IMR-90 (cell line): Measurements from ENCODE around the gene DOLPP1.

Experiments used
- CEBPB ChIP-seq: IDR thresholded peaks from 2 replicates; pipeline ENCODE4 v1.6.1; 2012; ENCODE audit warnings: low read depth, low read length, improper control_type of control experiment
- CHD1 ChIP-seq: IDR thresholded peaks from 2 replicates; pipeline ENCODE4 v1.6.1; 2012; ENCODE audit warnings: low read depth, low read length, improper control_type of control experiment
- MAFK ChIP-seq: IDR thresholded peaks from 2 replicates; pipeline ENCODE4 v1.6.1; 2012; ENCODE audit warnings: low read depth, low read length, improper control_type of control experiment
- MAZ ChIP-seq: IDR thresholded peaks from 2 replicates; pipeline ENCODE4 v1.6.1; 2012; ENCODE audit warnings: low read depth, mild to moderate bottlenecking, low read length, improper control_type of control experiment, moderate library complexity, borderline replicate concordance
- MXI1 ChIP-seq: IDR thresholded peaks from 2 replicates; pipeline ENCODE4 v1.6.1; 2012; ENCODE audit warnings: low read depth, mild to moderate bottlenecking, low read length, moderate library complexity, borderline replicate concordance
- NFE2L2 ChIP-seq: fragments of 150-350 bp; IDR thresholded peaks from 2 replicates; pipeline ENCODE4 v1.6.1; 2016; ENCODE audit warnings: low read depth, mild to moderate bottlenecking, low read length
- POLR2A ChIP-seq: IDR thresholded peaks from 2 replicates; pipeline ENCODE4 v1.6.1; 2012; ENCODE audit warnings: mild to moderate bottlenecking, low read depth, low read length
- RAD21 ChIP-seq: IDR thresholded peaks from 2 replicates; pipeline ENCODE4 v1.6.1; 2012; ENCODE audit warnings: low read length, improper control_type of control experiment
- RFX5 ChIP-seq: IDR thresholded peaks from 2 replicates; pipeline ENCODE4 v1.8.0; 2012; ENCODE audit warnings: low read depth, mild to moderate bottlenecking, low read length, moderate library complexity
- SMC3 ChIP-seq: fragments of 150-350 bp; IDR thresholded peaks from 2 replicates; pipeline ENCODE4 v1.6.1; 2016; ENCODE audit warnings: low read depth, mild to moderate bottlenecking, antibody characterized with exemption, low read length, moderate library complexity
- TF ChIP-seq, protein P1 (sequence below): conservative IDR thresholded peaks from 2 replicates; pipeline ENCODE4 v1.5.1; 2012; ENCODE audit warnings: mild to moderate bottlenecking, low read depth, low read length, improper control_type of control experiment
- TF ChIP-seq, protein P2 (sequence below): fragments of 150-350 bp; IDR thresholded peaks from 2 replicates; pipeline ENCODE4 v1.6.1; 2017; ENCODE audit warnings: mild to moderate bottlenecking, antibody characterized with exemption, low read length, low read depth

DNA sequence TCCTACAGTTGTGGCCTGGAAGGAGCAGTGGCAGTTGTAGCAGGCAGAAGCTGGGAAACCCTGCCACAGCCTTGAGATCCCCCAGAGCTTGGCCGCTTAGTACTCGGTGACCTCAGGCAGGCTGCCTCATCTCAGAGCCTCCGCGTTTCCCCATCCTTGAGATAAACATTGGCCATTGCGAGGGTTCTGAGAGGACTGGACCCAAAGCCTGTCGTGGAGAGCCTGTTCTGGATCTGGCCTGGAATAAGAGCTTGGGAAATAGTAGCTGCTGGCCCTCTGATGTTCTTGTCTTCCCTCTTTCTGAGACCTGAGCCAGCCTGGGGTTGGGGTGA, 43.2 kb upstream of the DOLPP1 start:
- no peak for TF ChIP-seq RAD21
- TF ChIP-seq, protein P1, sequence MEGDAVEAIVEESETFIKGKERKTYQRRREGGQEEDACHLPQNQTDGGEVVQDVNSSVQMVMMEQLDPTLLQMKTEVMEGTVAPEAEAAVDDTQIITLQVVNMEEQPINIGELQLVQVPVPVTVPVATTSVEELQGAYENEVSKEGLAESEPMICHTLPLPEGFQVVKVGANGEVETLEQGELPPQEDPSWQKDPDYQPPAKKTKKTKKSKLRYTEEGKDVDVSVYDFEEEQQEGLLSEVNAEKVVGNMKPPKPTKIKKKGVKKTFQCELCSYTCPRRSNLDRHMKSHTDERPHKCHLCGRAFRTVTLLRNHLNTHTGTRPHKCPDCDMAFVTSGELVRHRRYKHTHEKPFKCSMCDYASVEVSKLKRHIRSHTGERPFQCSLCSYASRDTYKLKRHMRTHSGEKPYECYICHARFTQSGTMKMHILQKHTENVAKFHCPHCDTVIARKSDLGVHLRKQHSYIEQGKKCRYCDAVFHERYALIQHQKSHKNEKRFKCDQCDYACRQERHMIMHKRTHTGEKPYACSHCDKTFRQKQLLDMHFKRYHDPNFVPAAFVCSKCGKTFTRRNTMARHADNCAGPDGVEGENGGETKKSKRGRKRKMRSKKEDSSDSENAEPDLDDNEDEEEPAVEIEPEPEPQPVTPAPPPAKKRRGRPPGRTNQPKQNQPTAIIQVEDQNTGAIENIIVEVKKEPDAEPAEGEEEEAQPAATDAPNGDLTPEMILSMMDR, result no peak
- no peak for TF ChIP-seq POLR2A
- TF ChIP-seq RFX5, result no peak
- TF ChIP-seq MXI1, result no peak; the same call in 1 of the 2 replicates
- no peak for TF ChIP-seq SMC3
- TF ChIP-seq, protein P2, sequence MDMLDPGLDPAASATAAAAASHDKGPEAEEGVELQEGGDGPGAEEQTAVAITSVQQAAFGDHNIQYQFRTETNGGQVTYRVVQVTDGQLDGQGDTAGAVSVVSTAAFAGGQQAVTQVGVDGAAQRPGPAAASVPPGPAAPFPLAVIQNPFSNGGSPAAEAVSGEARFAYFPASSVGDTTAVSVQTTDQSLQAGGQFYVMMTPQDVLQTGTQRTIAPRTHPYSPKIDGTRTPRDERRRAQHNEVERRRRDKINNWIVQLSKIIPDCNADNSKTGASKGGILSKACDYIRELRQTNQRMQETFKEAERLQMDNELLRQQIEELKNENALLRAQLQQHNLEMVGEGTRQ, result no peak
- no peak for TF ChIP-seq CEBPB
- TF ChIP-seq NFE2L2, result no peak
- TF ChIP-seq MAFK, result no peak
- no peak for TF ChIP-seq CHD1
- TF ChIP-seq MAZ, result no peak
